NCI-H446 (cell line): ENCODE measurements around the gene ETV6.
"Not testable (repeated sequence)": the region's sequence is repeated elsewhere in the genome, so short reads cannot be mapped to it uniquely, and the experiment has no call there.

ENCODE experiments used
- DNase-seq, 2 experiments: peaks; one replicate each; lab custom pipeline; 2025; lab: John Stamatoyannopoulos, UW

ETV6 gene

GRCh38 chr12:11884706-11885105, 235.2 kb downstream of the ETV6 start:
- no peak for DNase-seq

GRCh38 chr12:11885261-11886038, 236.0 kb downstream of the ETV6 start:
- no peak for DNase-seq

GRCh38 chr12:11886339-11886738, 236.9 kb downstream of the ETV6 start:
- no peak for DNase-seq

GRCh38 chr12:11888029-11888428, 238.6 kb downstream of the ETV6 start:
- no peak for DNase-seq

GRCh38 chr12:11891346-11891745, 241.9 kb downstream of the ETV6 start:
- no peak for DNase-seq

GRCh38 chr12:11891754-11892386, 242.4 kb downstream of the ETV6 start:
- DNase-seq = no peak

GRCh38 chr12:11893998-11894397, 244.5 kb downstream of the ETV6 start:
- no peak for DNase-seq

GRCh38 chr12:11894890-11895289, 245.4 kb downstream of the ETV6 start:
- DNase-seq = no peak

GRCh38 chr12:11895421-11896078, 246.1 kb downstream of the ETV6 start:
- no peak for DNase-seq

GRCh38 chr12:11896417-11896929, 247.0 kb downstream of the ETV6 start:
- no peak for DNase-seq

- DNase-seq = no peak
Observed at GRCh38 chr12:11897923-11898322, 248.4 kb downstream of the ETV6 start.

- DNase-seq = no peak
Observed at GRCh38 chr12:11901701-11902524, 252.4 kb downstream of the ETV6 start.

- DNase-seq = no peak
Observed at GRCh38 chr12:11902525-11902875, 253.0 kb downstream of the ETV6 start.

GRCh38 chr12:11904124-11904523, 254.7 kb downstream of the ETV6 start:
- DNase-seq = no peak

- no peak for DNase-seq
Observed at GRCh38 chr12:11905534-11905933, 256.1 kb downstream of the ETV6 start.

GRCh38 chr12:11906286-11906935, 256.9 kb downstream of the ETV6 start:
- no peak for DNase-seq

GRCh38 chr12:11907625-11908024, 258.2 kb downstream of the ETV6 start:
- no peak for DNase-seq

GRCh38 chr12:11909406-11909805, 259.9 kb downstream of the ETV6 start:
- not testable (repeated sequence) for DNase-seq

- no peak for DNase-seq
Observed at GRCh38 chr12:11916113-11916512, 266.6 kb downstream of the ETV6 start.

GRCh38 chr12:11916771-11917170, 267.3 kb downstream of the ETV6 start:
- no peak for DNase-seq

- no peak for DNase-seq
Observed at GRCh38 chr12:11917501-11917900, 268.0 kb downstream of the ETV6 start.

GRCh38 chr12:11920231-11920630, 270.8 kb downstream of the ETV6 start:
- no peak for DNase-seq
